Left lung (tissue), 10 donors: ENCODE data around the gene SCTR. TPM values are rescaled to one million over a fixed set of nuclear protein-coding genes. Genes with fewer than 3 reads are reported as not detected.

ENCODE experiments used
- ATAC-seq: fragments of 200-7000 bp; cut with Tn5 transposase; one replicate; pipeline ENCODE4 v1.9.1; 2020; ENCODE audit warnings: moderate library complexity
- DNase-seq, 4 donors: peaks; one replicate each; pipeline ENCODE4 v3.0.0-alpha.2; 2013 to 2020
- H3K27ac ChIP-seq, 2 donors: fragments of 200-600 bp; sonication (generic) in 1 of 2; one replicate each; pipeline versions ENCODE4 v1.5.0 to v1.8.0; 2020 to 2021
- H3K27me3 ChIP-seq, 2 donors: fragments of 200-600 bp; sonication (generic) in 1 of 2; one replicate each; pipeline versions ENCODE4 v1.5.0 to v1.8.0; 2020 to 2021
- H3K36me3 ChIP-seq, 2 donors: fragments of 200-600 bp; sonication (generic) in 1 of 2; one replicate each; pipeline versions ENCODE4 v1.5.0 to v1.8.0; 2020 to 2021
- H3K4me1 ChIP-seq, 2 donors: fragments of 200-600 bp; one replicate each; pipeline ENCODE4 v1.8.0; 2021
- H3K4me3 ChIP-seq, 2 donors: fragments of 200-600 bp; sonication (generic) in 1 of 2; one replicate each; pipeline versions ENCODE4 v1.5.0 to v1.8.0; 2020 to 2021; ENCODE audit warnings: mild to moderate bottlenecking in 1 of 2
- H3K9me3 ChIP-seq, 2 donors: fragments of 200-600 bp; sonication (generic) in 1 of 2; one replicate each; pipeline versions ENCODE4 v1.5.0 to v1.8.0; 2020 to 2021
- CTCF ChIP-seq, 2 donors: fragments of 200-600 bp; sonication (generic) in 1 of 2; IDR thresholded peaks; one replicate each; pipeline versions ENCODE4 v1.5.0 to v1.8.0; 2021; ENCODE audit warnings: antibody characterized with exemption in 2 of 2
- intact Hi-C, 2 donors: fragments of 100-400 bp; cut with DNase I; formaldehyde crosslinking; loops; one replicate each; pipeline versions ENCODE4 v1.11.2 to v1.14.2; 2022
- polyA plus RNA-seq, 6 donors: library from polyadenylated mRNA; unstranded; fragments of 120-200 nt; gene quantifications; one replicate each; pipeline ENCODE4 v1.2.1, GENCODE V29; 2013; ENCODE audit not compliant: insufficient read length in 6 of 6
- total RNA-seq, 2 donors: library from RNA; stranded (reverse); fragmentation: NEBNext Ultra II Directional; extraction: Animal tissue kit (Norgen Biotek cat#: 25700); gene quantifications; one replicate each; pipeline ENCODE4 v1.2.1, GENCODE V29; 2021
- donor health status: DM: no; HTN: yes; CAD: no.
- donor health status: DM: no; HTN: no; CAD: no.

Gene SCTR
- total and polyA plus RNA-seq, 8 donors: 2.2 to 13.7 (median 8.0) TPM

- Histone ChIP-seq H3K36me3 (no peaks in the 10 kb centered on the region), H3K27me3 (peaks cover 0 to 3% of the 10 kb centered on the region in 2 donors), H3K9me3 (peaks cover 0 to 16% of the 10 kb centered on the region in 2 donors), H3K4me3 (no peak overlapping the region), H3K4me1 (no peaks in the 10 kb centered on the region), H3K27ac (no peak overlapping the region)
- ATAC-seq (no peak), DNase-seq (no peak)
- intact Hi-C loops: no loop called here
- no peak for TF ChIP-seq CTCF (IDR thresholded peaks at IDR 0.05)
Measured at GRCh38 chr2:119537792-119538191, 13.5 kb upstream of the SCTR start.

- Histone ChIP-seq H3K9me3 (peaks cover 0 to 24% of the 10 kb centered on the region in 2 donors), H3K4me1 (no peaks in the 10 kb centered on the region), H3K27ac (no peak overlapping the region), H3K27me3 (no peaks in the 10 kb centered on the region), H3K4me3 (no peak overlapping the region), H3K36me3 (no peaks in the 10 kb centered on the region)
- no peak for TF ChIP-seq CTCF (IDR thresholded peaks at IDR 0.05)
- intact Hi-C loops: no loop called here
- ATAC-seq: no peak
- DNase-seq: no peak
Measured at GRCh38 chr2:119536707-119537106, 12.4 kb upstream of the SCTR start.

- TF ChIP-seq CTCF (IDR thresholded peaks at IDR 0.05): no peak
- intact Hi-C loops: no loop called here
- Histone ChIP-seq H3K4me1 (no peaks in the 10 kb centered on the region), H3K27me3 (no peaks in the 10 kb centered on the region), H3K36me3 (no peaks in the 10 kb centered on the region), H3K9me3 (peaks cover 0 to 24% of the 10 kb centered on the region in 2 donors), H3K27ac (no peak overlapping the region), H3K4me3 (no peak overlapping the region)
- no peak for DNase-seq
- no peak for ATAC-seq
Measured at GRCh38 chr2:119536211-119536610, 11.9 kb upstream of the SCTR start.

GRCh38 chr2:119533560-119533959 lies 9.3 kb upstream of the SCTR start:
- no peak for TF ChIP-seq CTCF (IDR thresholded peaks at IDR 0.05)
- intact Hi-C loops: no loop called here
- Histone ChIP-seq H3K27me3 (no peaks in the 10 kb centered on the region), H3K27ac (no peak overlapping the region), H3K36me3 (no peaks in the 10 kb centered on the region), H3K9me3 (peaks cover 0 to 24% of the 10 kb centered on the region in 2 donors), H3K4me1 (no peaks in the 10 kb centered on the region), H3K4me3 (no peak overlapping the region)
- ATAC-seq (no peak), DNase-seq (no peak)

- no peak for TF ChIP-seq CTCF (IDR thresholded peaks at IDR 0.05)
- ATAC-seq (no peak), DNase-seq (no peak)
- no peak overlapping the region for H3K4me3 ChIP-seq
- peaks cover 0 to 24% of the 10 kb centered on the region in 2 donors for H3K9me3 ChIP-seq
- no peak overlapping the region for H3K27ac ChIP-seq
- H3K4me1 ChIP-seq: no peaks in the 10 kb centered on the region
- H3K36me3 ChIP-seq: no peaks in the 10 kb centered on the region
- intact Hi-C loops: no loop called here
- H3K27me3 ChIP-seq: no peaks in the 10 kb centered on the region
Measured at GRCh38 chr2:119531292-119531691, 7.0 kb upstream of the SCTR start.
